GM06990 (cell line): ENCODE measurements around the gene LINC00305.

Experiments used
- DNase-seq: peaks from one replicate; pipeline ENCODE4 v3.0.0-alpha.2; 2011; ENCODE audit not compliant: insufficient read length; ENCODE audit errors: extremely low read depth
- H3K27me3 ChIP-seq: replicated peaks from 2 replicates; pipeline ENCODE4 v1.6.0; 2011; ENCODE audit warnings: low read length; ENCODE audit not compliant: control insufficient read depth, insufficient read depth
- H3K36me3 ChIP-seq: 2 replicates; pipeline ENCODE4 v1.5.1; 2011; ENCODE audit warnings: low read length; ENCODE audit not compliant: control insufficient read depth, insufficient read depth
- H3K4me3 ChIP-seq: replicated peaks from 2 replicates; pipeline ENCODE4 v1.5.1; 2011; ENCODE audit warnings: low read depth, mild to moderate bottlenecking, control low read depth, low read length
- CTCF ChIP-seq: IDR thresholded peaks from 2 replicates; pipeline ENCODE4 v1.5.1; 2011; ENCODE audit warnings: low read length, control low read depth, mild to moderate bottlenecking, inconsistent platforms; ENCODE audit not compliant: insufficient read depth, poor library complexity, severe bottlenecking

LINC00305 gene

DNA sequence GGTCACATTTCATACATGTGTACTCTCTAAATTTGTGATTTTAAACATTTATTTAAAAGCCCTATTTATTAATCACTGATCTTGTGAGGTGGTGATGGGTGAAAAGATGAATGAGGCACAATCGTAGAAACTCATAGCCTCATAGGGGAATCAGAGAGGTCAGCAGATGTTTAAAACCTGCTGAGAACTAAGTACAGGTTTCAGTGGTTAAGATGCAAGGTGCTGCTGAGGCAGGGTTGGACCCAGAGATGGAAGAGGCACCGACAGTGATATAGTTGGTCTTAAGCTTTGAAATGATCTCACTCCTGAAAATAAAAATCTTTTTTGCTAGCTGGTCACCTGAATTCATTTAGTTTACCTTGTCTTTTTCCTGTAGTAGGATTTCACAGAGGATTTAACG is 49.6 kb downstream of the LINC00305 start:
- no peak for DNase-seq
- no peak for TF ChIP-seq CTCF
- Histone ChIP-seq H3K27me3 (no peaks in the 10 kb centered on the region), H3K36me3 (no peaks in the 10 kb centered on the region), H3K4me3 (no peak overlapping the region)

DNA sequence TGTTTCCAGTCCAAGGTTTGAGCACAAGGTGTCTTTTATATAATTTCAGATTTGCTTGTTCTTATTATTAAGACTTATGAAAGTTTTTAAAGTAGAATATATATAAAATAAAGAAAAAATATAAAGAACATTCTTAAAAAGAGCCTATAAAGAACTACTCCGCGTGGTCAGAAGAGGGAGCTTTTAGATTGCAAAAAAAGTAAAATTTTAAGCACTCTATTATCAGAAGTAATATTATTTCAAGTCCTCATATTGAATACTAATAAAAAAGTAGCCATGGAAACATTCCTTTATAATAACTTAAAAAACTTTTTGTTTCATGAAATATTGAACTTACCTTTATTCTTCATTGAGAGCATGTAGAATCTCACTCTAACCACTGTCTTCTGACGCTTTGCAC is 51.4 kb downstream of the LINC00305 start:
- H3K4me3 ChIP-seq, result no peak overlapping the region
- TF ChIP-seq CTCF, result no peak
- H3K36me3 ChIP-seq, result no peaks in the 10 kb centered on the region
- DNase-seq, result no peak
- H3K27me3 ChIP-seq, result no peaks in the 10 kb centered on the region

- no peak for TF ChIP-seq CTCF
- Histone ChIP-seq H3K4me3 (no peak overlapping the region), H3K36me3 (no peaks in the 10 kb centered on the region), H3K27me3 (no peaks in the 10 kb centered on the region)
- DNase-seq, result no peak
Measured at GRCh38 chr18:64095056-64095455, 53.8 kb downstream of the LINC00305 start.

- H3K27me3 ChIP-seq, result no peaks in the 10 kb centered on the region
- DNase-seq, result no peak
- no peak overlapping the region for H3K4me3 ChIP-seq
- TF ChIP-seq CTCF, result no peak
- no peaks in the 10 kb centered on the region for H3K36me3 ChIP-seq
Measured at GRCh38 chr18:64094210-64094609, 54.7 kb downstream of the LINC00305 start.

- TF ChIP-seq CTCF, result no peak
Measured at GRCh38 chr18:64091526-64091925, 57.4 kb downstream of the LINC00305 start.

GRCh38 chr18:64090876-64091275 is 58.0 kb downstream of the LINC00305 start:
- no peak for DNase-seq
- Histone ChIP-seq H3K27me3 (no peaks in the 10 kb centered on the region), H3K4me3 (no peak overlapping the region), H3K36me3 (no peaks in the 10 kb centered on the region)
- no peak for TF ChIP-seq CTCF

More at GRCh38 chr18:64091526-64091925, 57.4 kb downstream of the LINC00305 start:
- H3K36me3 ChIP-seq, result no peaks in the 10 kb centered on the region
- no peaks in the 10 kb centered on the region for H3K27me3 ChIP-seq
- DNase-seq, result no peak
- no peak overlapping the region for H3K4me3 ChIP-seq
